GM12875 (cell line): ENCODE data around the gene GAS7.
A peak's percentile ranks its signal among the peaks of the same experiment; 100 is the strongest.

ENCODE experiments used
- H3K4me3 ChIP-seq: one replicate; pipeline ENCODE4 v1.5.1; 2011; ENCODE audit warnings: low read depth, low read length, control low read depth
- CTCF ChIP-seq: IDR thresholded peaks from 2 replicates; pipeline ENCODE4 v1.5.1; 2011; ENCODE audit warnings: low read depth, mild to moderate bottlenecking, control low read depth, inconsistent platforms, low read length, moderate library complexity, borderline replicate concordance; ENCODE audit not compliant: insufficient read depth

Gene GAS7

GRCh38 chr17:10034719-10035475, 163.5 kb downstream of the GAS7 start:
- no peak for TF ChIP-seq CTCF

GRCh38 chr17:10033959-10034358, 164.4 kb downstream of the GAS7 start:
- TF ChIP-seq CTCF: no peak
- peak overlapping the region; percentile 8 for H3K4me3 ChIP-seq

More at GRCh38 chr17:10034719-10035475, 163.5 kb downstream of the GAS7 start:
- no peak overlapping the region for H3K4me3 ChIP-seq

- peak overlapping the region; percentile 8 for H3K4me3 ChIP-seq
Measured at GRCh38 chr17:10033449-10033848, 165.0 kb downstream of the GAS7 start.

GRCh38 chr17:10032118-10032852, 166.1 kb downstream of the GAS7 start:
- H3K4me3 ChIP-seq: no peak overlapping the region
- no peak for TF ChIP-seq CTCF

More at GRCh38 chr17:10033449-10033848, 165.0 kb downstream of the GAS7 start:
- TF ChIP-seq CTCF: no peak

- no peak for TF ChIP-seq CTCF
- no peak overlapping the region for H3K4me3 ChIP-seq
Measured at GRCh38 chr17:10031606-10032005, 166.8 kb downstream of the GAS7 start.

- no peak overlapping the region for H3K4me3 ChIP-seq
- no peak for TF ChIP-seq CTCF
Measured at GRCh38 chr17:10031127-10031526, 167.3 kb downstream of the GAS7 start.
